Fibroblast of lung (primary cell): ENCODE data around the gene FRMPD2. TPM values are rescaled to one million over a fixed set of nuclear protein-coding genes. Genes with fewer than 3 reads are reported as not detected.

Experiments
- DNase-seq, 2 donors: peaks; one replicate each; pipeline versions ENCODE4 v3.0.0 to v3.0.0-alpha.2; 2010; ENCODE audit warnings: low read depth in 2 of 2
- H2AFZ ChIP-seq: 2 replicates; pipeline ENCODE4 v1.5.1; 2012; ENCODE audit warnings: low read length, control low read depth, inconsistent platforms
- H3K27ac ChIP-seq: 2 replicates; pipeline ENCODE4 v1.5.1; 2011; ENCODE audit warnings: low read length, control low read depth; ENCODE audit not compliant: insufficient read depth
- H3K27me3 ChIP-seq: 2 replicates; pipeline ENCODE4 v1.5.1; 2011; ENCODE audit warnings: mild to moderate bottlenecking, low read length; ENCODE audit not compliant: control insufficient read depth, insufficient read depth
- H3K36me3 ChIP-seq: 2 replicates; pipeline ENCODE4 v1.5.1; 2011; ENCODE audit warnings: low read length; ENCODE audit not compliant: control insufficient read depth, insufficient read depth
- H3K4me1 ChIP-seq: 2 replicates; pipeline ENCODE4 v1.5.1; 2011; ENCODE audit warnings: low read length; ENCODE audit not compliant: control insufficient read depth, insufficient read depth; ENCODE audit errors: extremely low read depth
- H3K4me2 ChIP-seq: 2 replicates; pipeline ENCODE4 v1.5.1; 2011; ENCODE audit warnings: low read length, control low read depth; ENCODE audit not compliant: insufficient read depth; ENCODE audit errors: extremely low read depth
- H3K4me3 ChIP-seq, 4 experiments: fragments of 200-600 bp in 1 of 4; sonication (generic) in 1 of 4; replicated peaks in 1 of 4; 2 replicates each; pipeline ENCODE4 v1.5.1; 2011 to 2016; ENCODE audit warnings: low read length in 4 of 4, low read depth in 3 of 4, mild to moderate bottlenecking in 3 of 4, control low read depth in 2 of 4, inconsistent platforms in 1 of 4, mixed read lengths in 1 of 4; ENCODE audit not compliant: insufficient read depth in 1 of 4; ENCODE audit errors: control extremely low read depth in 1 of 4
- H3K79me2 ChIP-seq: 2 replicates; pipeline ENCODE4 v1.5.1; 2012; ENCODE audit warnings: mild to moderate bottlenecking, low read length, inconsistent platforms; ENCODE audit not compliant: control insufficient read depth, insufficient read depth
- H3K9ac ChIP-seq: 2 replicates; pipeline ENCODE4 v1.5.1; 2011; ENCODE audit warnings: mild to moderate bottlenecking, low read length, control low read depth; ENCODE audit not compliant: insufficient read depth
- H3K9me3 ChIP-seq: 2 replicates; pipeline ENCODE4 v1.5.1; 2012; ENCODE audit warnings: low read depth, low read length; ENCODE audit not compliant: control insufficient read depth, insufficient read depth
- H4K20me1 ChIP-seq: 2 replicates; pipeline ENCODE4 v1.5.1; 2011; ENCODE audit warnings: low read length; ENCODE audit not compliant: control insufficient read depth, insufficient read depth; ENCODE audit errors: extremely low read depth
- CTCF ChIP-seq, 2 donors: IDR thresholded peaks in 1 of 2; conservative IDR thresholded peaks in 1 of 2; 1 replicate in 1 of 2; 2 replicates in 1 of 2; pipeline ENCODE4 v1.5.1; 2011 to 2012; ENCODE audit warnings: low read length in 2 of 2, control low read depth in 1 of 2, inconsistent platforms in 1 of 2, low read depth in 1 of 2, mild to moderate bottlenecking in 1 of 2
- EZH2 ChIP-seq: IDR thresholded peaks from 2 replicates; pipeline ENCODE4 v1.5.1; 2012; ENCODE audit warnings: low read length, control low read depth, mild to moderate bottlenecking; ENCODE audit errors: missing control alignments
- polyA plus RNA-seq, 2 donors: library from polyadenylated mRNA; depleted of rRNA in 1 of 2; stranded (reverse) in 1 of 2; unstranded in 1 of 2; fragments of >200 nt; gene quantifications; 2 replicates each; pipeline ENCODE4 v1.2.1, GENCODE V29; 2011 to 2012; ENCODE audit warnings: missing spikeins in 1 of 2
- total RNA-seq: library from RNA; depleted of rRNA; stranded (reverse); fragments of >200 nt; gene quantifications from 2 replicates; pipeline ENCODE4 v1.2.1, GENCODE V29; 2014

The FRMPD2 gene
- total and polyA plus RNA-seq, 2 donors (not counting 1 experiment from before 2014, with no cell fraction given) = 0.16 TPM; not detected in 1

- Histone ChIP-seq H3K27me3 (no peaks in the 10 kb centered on the region), H3K9ac (no peak overlapping the region), H4K20me1 (no peaks in the 10 kb centered on the region), H3K4me1 (no peaks in the 10 kb centered on the region), H3K9me3 (no peaks in the 10 kb centered on the region), H2AFZ (no peak overlapping the region), H3K27ac (no peak overlapping the region), H3K79me2 (no peaks in the 10 kb centered on the region), H3K4me3 (no peak overlapping the region), H3K36me3 (no peaks in the 10 kb centered on the region), H3K4me2 (no peak overlapping the region)
- DNase-seq = no peak
- no peak for TF ChIP-seq EZH2
These were observed 34.3 kb downstream of the FRMPD2 start for GRCh38 chr10:48240196-48240595.

GRCh38 chr10:48239618-48240017, 34.9 kb downstream of the FRMPD2 start:
- H3K4me2 ChIP-seq = no peak overlapping the region
- H3K4me1 ChIP-seq = no peaks in the 10 kb centered on the region
- no peak overlapping the region for H3K9ac ChIP-seq
- no peaks in the 10 kb centered on the region for H4K20me1 ChIP-seq
- H3K9me3 ChIP-seq = no peaks in the 10 kb centered on the region
- no peak overlapping the region for H3K4me3 ChIP-seq
- H3K36me3 ChIP-seq = no peaks in the 10 kb centered on the region
- no peak overlapping the region for H2AFZ ChIP-seq
- DNase-seq = no peak
- H3K79me2 ChIP-seq = no peaks in the 10 kb centered on the region
- H3K27me3 ChIP-seq = no peaks in the 10 kb centered on the region
- H3K27ac ChIP-seq = no peak overlapping the region
- TF ChIP-seq CTCF (conservative IDR thresholded peaks at IDR 0.05 in 1 of 2, IDR thresholded peaks at IDR 0.05 in 1 of 2; ENCODE audit: low read depth in 1 of 2, low read length in 2 of 2) = no peak
- no peak for TF ChIP-seq EZH2

GRCh38 chr10:48238826-48239520, 35.5 kb downstream of the FRMPD2 start:
- Histone ChIP-seq H3K36me3 (no peaks in the 10 kb centered on the region), H3K9me3 (no peaks in the 10 kb centered on the region), H3K4me2 (no peak overlapping the region), H3K4me1 (no peaks in the 10 kb centered on the region), H3K27ac (no peak overlapping the region), H3K9ac (no peak overlapping the region), H3K4me3 (no peak overlapping the region), H4K20me1 (no peaks in the 10 kb centered on the region), H3K27me3 (no peaks in the 10 kb centered on the region), H3K79me2 (no peaks in the 10 kb centered on the region), H2AFZ (no peak overlapping the region)
- no peak for DNase-seq
- no peak for TF ChIP-seq CTCF (conservative IDR thresholded peaks at IDR 0.05 in 1 of 2, IDR thresholded peaks at IDR 0.05 in 1 of 2; ENCODE audit: low read depth in 1 of 2, low read length in 2 of 2)
- no peak for TF ChIP-seq EZH2
